NCI-H2196 (cell line): ENCODE results near the gene HTR5A.

Experiments used
- DNase-seq: peaks from one replicate; lab custom pipeline; 2025; ENCODE audit not compliant: unreplicated experiment; lab: John Stamatoyannopoulos, UW

HTR5A gene

DNA sequence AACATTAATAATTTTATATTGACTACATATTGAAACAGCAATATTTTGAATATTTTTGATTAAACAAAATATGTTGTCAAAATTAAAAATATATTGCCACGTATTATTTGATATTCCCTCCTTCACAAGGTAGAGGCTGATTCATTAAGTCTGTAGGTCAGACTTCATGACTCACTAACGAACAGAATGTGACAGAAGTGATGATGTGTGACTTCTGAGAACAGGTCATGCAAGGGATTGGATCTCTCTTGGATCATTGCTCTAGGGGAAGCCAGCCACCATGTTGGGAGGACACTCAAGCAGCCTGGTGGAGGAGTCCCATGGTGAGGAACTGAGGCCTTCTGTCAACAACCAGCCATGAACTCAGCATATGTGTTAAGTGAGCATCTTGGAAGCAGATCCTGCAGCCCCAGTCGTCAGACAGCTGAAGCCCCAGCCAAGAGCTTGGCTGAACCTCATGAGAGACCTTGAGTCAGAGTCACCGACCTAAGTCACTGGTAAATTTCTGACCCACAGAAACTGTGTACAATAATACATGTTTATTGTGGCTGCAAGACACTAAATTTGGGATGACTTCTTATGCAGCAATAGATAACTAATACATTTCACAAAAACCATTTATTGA, 66.6 kb downstream of the HTR5A start:
- DNase-seq, result no peak
